ENCODE data around the gene N4BP2L2. TPM values are rescaled to one million over a fixed set of nuclear protein-coding genes. Genes with fewer than 3 reads are reported as not detected.
A peak's percentile ranks its signal among the peaks of the same experiment; 100 is the strongest.

The N4BP2L2 gene
- total RNA-seq, 1 experiment from 2014 or later: 89.7 TPM

DNA sequence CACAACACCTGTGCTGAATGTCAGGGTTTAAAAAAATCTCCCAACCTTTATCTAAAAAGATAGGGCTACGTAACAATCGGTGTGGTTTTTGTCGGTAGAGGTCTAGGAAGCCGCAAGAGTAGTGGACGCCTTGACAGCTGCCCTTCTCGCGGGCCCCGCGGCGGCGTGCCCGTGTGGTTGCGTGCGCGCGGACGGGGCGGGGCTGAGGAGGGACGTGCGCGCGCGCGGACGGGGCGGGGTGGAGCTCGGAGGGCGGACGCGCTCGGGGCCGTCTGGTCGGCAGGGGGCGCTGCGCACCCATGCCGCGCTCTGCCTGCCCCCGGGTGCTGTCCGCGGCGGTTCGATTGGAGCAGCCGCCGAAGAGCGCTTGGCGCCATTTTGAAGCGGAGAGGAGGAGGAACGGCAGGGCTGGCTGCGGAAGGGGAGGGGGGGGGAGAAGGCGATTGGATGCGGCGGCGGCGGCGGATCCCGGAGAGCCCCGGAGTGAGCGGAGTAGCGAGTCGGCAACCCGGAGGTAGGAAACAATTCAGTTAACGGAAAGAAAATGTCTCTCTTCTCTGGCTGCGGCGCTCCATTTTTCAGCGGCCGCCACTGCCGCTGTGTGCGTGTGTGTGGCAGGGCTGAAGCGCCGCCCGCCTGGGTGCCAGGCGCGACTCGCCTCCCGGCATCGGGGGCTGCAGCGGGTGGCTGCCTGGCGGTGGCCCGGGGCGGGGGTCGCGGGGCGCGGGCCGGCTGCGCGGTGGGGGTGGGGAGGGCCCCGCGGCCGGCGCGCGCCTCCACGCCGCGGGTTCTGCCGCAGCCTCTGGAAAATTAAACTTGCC is 47.7 kb upstream of the N4BP2L2 start, which contains the start of gene PDS5B:
Gene PDS5B (plus strand): TSS at position 373 of the 821 bp plus-strand sequence. CDS start 62,321 bp downstream, outside the sequence.
- intact Hi-C loops (cut with micrococcal nuclease; ENCODE audit: unreplicated experiment): loop anchor here (1.0 kb wide), 1 partner anchor 53 kb away; no protein-coding TSS in a partner anchor

DNA sequence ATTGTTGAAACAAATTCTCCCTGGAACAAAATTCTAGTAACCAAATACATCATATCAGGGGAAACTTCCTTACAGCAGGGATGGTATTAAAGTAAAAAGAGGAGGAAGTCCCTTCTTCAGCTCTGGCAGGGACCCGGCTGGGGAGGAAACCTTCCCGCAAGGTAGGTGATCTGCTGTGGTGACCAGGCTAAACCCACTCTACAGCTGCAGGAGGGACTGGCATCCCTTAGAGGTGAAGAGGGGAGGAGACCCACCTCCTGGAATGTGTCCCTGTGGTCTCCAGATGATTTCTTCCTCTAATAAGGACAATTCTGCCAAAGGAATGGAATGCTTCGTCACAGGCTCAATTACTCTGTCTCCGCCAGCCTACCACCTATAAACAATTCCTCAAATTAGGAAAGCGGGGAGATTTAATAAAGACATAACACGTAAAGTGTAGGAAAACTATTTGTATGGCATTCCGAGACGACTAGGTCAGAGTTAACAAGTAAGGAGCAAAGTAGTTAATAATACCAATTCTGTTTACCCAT is 47.0 kb upstream of the N4BP2L2 start:
- H3K27ac Mint-ChIP-seq (ENCODE audit: unreplicated experiment): peak overlapping the region; percentile 23
- H3K27me3 Mint-ChIP-seq (ENCODE audit: unreplicated experiment): no peaks in the 10 kb centered on the region
- no TSS peak for BruUV-seq (replicated peaks)
- H3K4me3 Mint-ChIP-seq (ENCODE audit: low read depth, unreplicated experiment): peak overlapping the region; percentile 74
- intact Hi-C loops (cut with micrococcal nuclease; ENCODE audit: unreplicated experiment): loop anchor here (1.0 kb wide), 1 partner anchor 54 kb away; no protein-coding TSS in a partner anchor
- DNase-seq: peak; percentile 1
- CTCF ChIA-PET: interaction anchor here (0.5 to 1.2 kb wide), 6 partner anchors 26 to 816 kb away, joined by 3 to 5 read pairs (median 3); no protein-coding TSS in a partner anchor
- TF ChIP-seq, protein P1, sequence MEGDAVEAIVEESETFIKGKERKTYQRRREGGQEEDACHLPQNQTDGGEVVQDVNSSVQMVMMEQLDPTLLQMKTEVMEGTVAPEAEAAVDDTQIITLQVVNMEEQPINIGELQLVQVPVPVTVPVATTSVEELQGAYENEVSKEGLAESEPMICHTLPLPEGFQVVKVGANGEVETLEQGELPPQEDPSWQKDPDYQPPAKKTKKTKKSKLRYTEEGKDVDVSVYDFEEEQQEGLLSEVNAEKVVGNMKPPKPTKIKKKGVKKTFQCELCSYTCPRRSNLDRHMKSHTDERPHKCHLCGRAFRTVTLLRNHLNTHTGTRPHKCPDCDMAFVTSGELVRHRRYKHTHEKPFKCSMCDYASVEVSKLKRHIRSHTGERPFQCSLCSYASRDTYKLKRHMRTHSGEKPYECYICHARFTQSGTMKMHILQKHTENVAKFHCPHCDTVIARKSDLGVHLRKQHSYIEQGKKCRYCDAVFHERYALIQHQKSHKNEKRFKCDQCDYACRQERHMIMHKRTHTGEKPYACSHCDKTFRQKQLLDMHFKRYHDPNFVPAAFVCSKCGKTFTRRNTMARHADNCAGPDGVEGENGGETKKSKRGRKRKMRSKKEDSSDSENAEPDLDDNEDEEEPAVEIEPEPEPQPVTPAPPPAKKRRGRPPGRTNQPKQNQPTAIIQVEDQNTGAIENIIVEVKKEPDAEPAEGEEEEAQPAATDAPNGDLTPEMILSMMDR (IDR thresholded peaks at IDR 0.05; ENCODE audit: unreplicated experiment): no peak
- H3K4me1 Mint-ChIP-seq (ENCODE audit: low read depth, unreplicated experiment): peaks cover 16% of the 10 kb centered on the region
- H3K9me3 Mint-ChIP-seq (ENCODE audit: low read depth, unreplicated experiment): no peaks in the 10 kb centered on the region
- H3K36me3 Mint-ChIP-seq (ENCODE audit: insufficient read depth, unreplicated experiment): peaks cover 24% of the 10 kb centered on the region

More for the DNA sequence above, 47.7 kb upstream of the N4BP2L2 start, which contains the start of gene PDS5B:
- no peaks in the 10 kb centered on the region for H3K27me3 Mint-ChIP-seq (ENCODE audit: unreplicated experiment)
- peak; percentile 92 for DNase-seq
- H3K27ac Mint-ChIP-seq (ENCODE audit: unreplicated experiment): peak within 1 kb of the TSS; percentile 67
- no TSS peak for BruUV-seq (replicated peaks)
- peak within 1 kb of the TSS; percentile 74 for H3K4me3 Mint-ChIP-seq (ENCODE audit: low read depth, unreplicated experiment)
- no peaks in the 10 kb centered on the region for H3K9me3 Mint-ChIP-seq (ENCODE audit: low read depth, unreplicated experiment)
- TF ChIP-seq, protein P1 (IDR thresholded peaks at IDR 0.05; ENCODE audit: unreplicated experiment): peak; percentile 53
- CTCF ChIA-PET: interaction anchor here (0.5 to 1.3 kb wide), 9 partner anchors 27 to 815 kb away, joined by 3 to 5 read pairs (median 3); no protein-coding TSS in a partner anchor
- peaks cover 24% of the 10 kb centered on the region for H3K36me3 Mint-ChIP-seq (ENCODE audit: insufficient read depth, unreplicated experiment)
- H3K4me1 Mint-ChIP-seq (ENCODE audit: low read depth, unreplicated experiment): peaks cover 17% of the 10 kb centered on the region

DNA sequence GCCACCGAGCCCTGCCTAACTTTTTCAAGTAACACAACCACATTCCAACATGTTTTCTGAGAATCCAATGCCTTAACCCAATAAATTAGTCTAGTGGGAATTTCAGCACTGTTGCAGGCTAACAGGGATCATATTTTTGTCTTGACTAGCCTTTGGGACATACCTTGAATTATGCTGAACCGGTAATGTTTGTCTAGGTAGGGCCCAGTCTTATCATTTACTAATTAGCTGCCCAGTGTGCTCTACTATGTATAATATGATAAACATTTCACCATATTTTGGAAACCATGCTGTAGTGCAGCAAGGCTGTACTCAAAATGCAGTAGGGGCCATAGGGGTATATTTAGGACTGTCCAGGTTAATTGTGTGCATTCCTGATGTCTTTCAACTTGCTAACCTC is 44.4 kb upstream of the N4BP2L2 start:
- no peak for DNase-seq
- Mint-ChIP-seq H3K36me3 (ENCODE audit: insufficient read depth, unreplicated experiment) (peaks cover 24% of the 10 kb centered on the region), H3K4me1 (ENCODE audit: low read depth, unreplicated experiment) (no peaks in the 10 kb centered on the region), H3K27ac (ENCODE audit: unreplicated experiment) (no peak overlapping the region), H3K9me3 (ENCODE audit: low read depth, unreplicated experiment) (no peaks in the 10 kb centered on the region), H3K4me3 (ENCODE audit: low read depth, unreplicated experiment) (no peak overlapping the region), H3K27me3 (ENCODE audit: unreplicated experiment) (no peaks in the 10 kb centered on the region)
- TF ChIP-seq, protein P1 (IDR thresholded peaks at IDR 0.05; ENCODE audit: unreplicated experiment): no peak
- CTCF ChIA-PET: no interaction called here
- intact Hi-C loops (cut with micrococcal nuclease; ENCODE audit: unreplicated experiment): loop anchor here (5.0 kb wide), 1 partner anchor 201 kb away; no protein-coding TSS in a partner anchor
- BruUV-seq (replicated peaks): no TSS peak

DNA sequence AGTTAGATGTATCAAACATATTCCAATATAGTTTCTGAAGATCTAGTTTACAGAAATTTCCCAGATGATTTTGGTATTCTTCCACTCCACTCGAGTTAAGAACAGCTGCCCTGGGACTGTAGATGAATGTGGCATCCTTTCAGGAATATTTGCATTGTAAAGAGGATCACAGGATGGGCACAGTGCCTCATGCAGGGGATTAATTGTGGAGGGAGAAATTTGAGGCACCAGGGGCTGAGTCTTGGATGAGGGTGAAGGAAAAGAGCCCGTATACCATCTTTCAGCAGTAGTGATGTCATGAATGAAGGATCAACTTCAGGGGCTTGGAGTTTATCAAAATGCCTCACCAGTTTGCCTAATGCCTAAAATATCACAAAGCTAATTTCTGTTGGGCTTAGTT is 43.7 kb upstream of the N4BP2L2 start:
- H3K9me3 Mint-ChIP-seq (ENCODE audit: low read depth, unreplicated experiment): no peaks in the 10 kb centered on the region
- TF ChIP-seq, protein P1 (IDR thresholded peaks at IDR 0.05; ENCODE audit: unreplicated experiment): no peak
- CTCF ChIA-PET: interaction anchor here (1.4 kb wide), 1 partner anchor 672 kb away, joined by 5 read pairs; no protein-coding TSS in a partner anchor
- no peak overlapping the region for H3K27ac Mint-ChIP-seq (ENCODE audit: unreplicated experiment)
- intact Hi-C loops (cut with micrococcal nuclease; ENCODE audit: unreplicated experiment): loop anchor here (5.0 kb wide), 1 partner anchor 200 kb away; no protein-coding TSS in a partner anchor
- DNase-seq: no peak
- no peak overlapping the region for H3K4me3 Mint-ChIP-seq (ENCODE audit: low read depth, unreplicated experiment)
- no peaks in the 10 kb centered on the region for H3K4me1 Mint-ChIP-seq (ENCODE audit: low read depth, unreplicated experiment)
- H3K36me3 Mint-ChIP-seq (ENCODE audit: insufficient read depth, unreplicated experiment): peaks cover 17% of the 10 kb centered on the region
- no TSS peak for BruUV-seq (replicated peaks)
- H3K27me3 Mint-ChIP-seq (ENCODE audit: unreplicated experiment): no peaks in the 10 kb centered on the region

Measured in Calu3 (cell line).